ENCODE measurements around the gene LYSMD4.

DNA sequence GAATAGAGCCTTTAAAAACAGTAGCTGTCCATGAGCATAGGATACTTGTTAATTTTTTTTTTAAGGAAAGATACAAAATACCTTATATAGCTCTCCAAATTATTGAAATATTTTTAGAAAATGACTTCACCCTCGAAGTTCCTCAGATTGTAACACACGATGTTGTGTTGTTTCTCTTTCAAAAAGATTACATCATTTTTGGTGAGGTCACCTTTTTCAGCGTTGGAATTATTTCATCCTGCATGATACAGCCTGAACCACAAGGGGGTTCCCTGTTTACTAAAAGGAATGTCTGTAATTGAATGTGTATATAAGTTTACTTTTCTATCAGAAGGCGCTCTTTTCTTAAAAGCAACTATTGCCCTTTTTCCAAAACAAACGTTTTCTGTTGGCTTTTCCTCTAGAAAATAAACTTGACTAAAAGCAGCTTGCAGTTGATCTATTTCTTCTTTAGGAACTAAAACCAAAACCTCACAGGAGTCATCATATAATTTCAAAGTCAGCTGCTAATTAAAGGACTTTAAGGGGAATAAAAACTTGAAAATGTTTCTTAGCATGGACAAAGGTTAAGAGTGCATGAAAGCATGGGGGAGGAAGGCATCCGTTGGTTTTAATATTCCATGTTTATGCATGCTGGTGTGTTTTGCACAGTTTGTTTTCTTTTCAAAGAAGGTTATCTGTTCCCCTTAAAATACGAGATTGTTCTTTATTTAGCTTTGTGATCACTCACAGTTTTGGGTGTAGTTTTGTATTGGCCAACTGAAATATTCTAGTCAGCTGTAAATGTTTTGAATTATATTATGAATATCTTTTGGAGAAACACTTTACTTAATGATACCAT lies 29.4 kb downstream of the LYSMD4 start:
- TF ChIP-seq, protein P1, sequence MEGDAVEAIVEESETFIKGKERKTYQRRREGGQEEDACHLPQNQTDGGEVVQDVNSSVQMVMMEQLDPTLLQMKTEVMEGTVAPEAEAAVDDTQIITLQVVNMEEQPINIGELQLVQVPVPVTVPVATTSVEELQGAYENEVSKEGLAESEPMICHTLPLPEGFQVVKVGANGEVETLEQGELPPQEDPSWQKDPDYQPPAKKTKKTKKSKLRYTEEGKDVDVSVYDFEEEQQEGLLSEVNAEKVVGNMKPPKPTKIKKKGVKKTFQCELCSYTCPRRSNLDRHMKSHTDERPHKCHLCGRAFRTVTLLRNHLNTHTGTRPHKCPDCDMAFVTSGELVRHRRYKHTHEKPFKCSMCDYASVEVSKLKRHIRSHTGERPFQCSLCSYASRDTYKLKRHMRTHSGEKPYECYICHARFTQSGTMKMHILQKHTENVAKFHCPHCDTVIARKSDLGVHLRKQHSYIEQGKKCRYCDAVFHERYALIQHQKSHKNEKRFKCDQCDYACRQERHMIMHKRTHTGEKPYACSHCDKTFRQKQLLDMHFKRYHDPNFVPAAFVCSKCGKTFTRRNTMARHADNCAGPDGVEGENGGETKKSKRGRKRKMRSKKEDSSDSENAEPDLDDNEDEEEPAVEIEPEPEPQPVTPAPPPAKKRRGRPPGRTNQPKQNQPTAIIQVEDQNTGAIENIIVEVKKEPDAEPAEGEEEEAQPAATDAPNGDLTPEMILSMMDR (IDR thresholded peaks at IDR 0.05 in 8 of 11, conservative IDR thresholded peaks at IDR 0.05 in 3 of 11): peak in 9 of 11 experiments; percentile 22 to 77 (median 61)
- TF ChIP-seq POLR2AphosphoS5 (IDR thresholded peaks at IDR 0.05) (no peak), POLR2A (IDR thresholded peaks at IDR 0.05) (no peak)

Data from spleen (tissue), 7 donors.